ENCODE results near the gene IFI27L1. TPM values are rescaled to one million over a fixed set of nuclear protein-coding genes. Genes with fewer than 3 reads are reported as not detected.

IFI27L1 gene
- polyA plus RNA-seq, 1 donor (not counting 4 experiments of a cell fraction or from before 2014, with no cell fraction given) = 17.4 TPM

- H3K9ac ChIP-seq (ENCODE audit: control insufficient read depth, extremely low read depth, insufficient read depth, low read length) = no peak overlapping the region
- DNase-seq (ENCODE audit: low read depth, low spot score) (no peak), FAIRE-seq (no peak)
- no peaks in the 10 kb centered on the region for H3K4me1 ChIP-seq (ENCODE audit: control insufficient read depth, extremely low read depth, insufficient read depth, low read length)
- H3K27ac ChIP-seq (ENCODE audit: control insufficient read depth, insufficient read depth, low read length) = no peak overlapping the region
- no peak overlapping the region for H3K4me3 ChIP-seq (ENCODE audit: control insufficient read depth in 2 of 3, extremely low read depth in 1 of 3, insufficient read depth in 2 of 3, low read depth in 1 of 3, low read length in 3 of 3)
- no peak overlapping the region for H2AFZ ChIP-seq (ENCODE audit: control insufficient read depth, low read length)
- no peaks in the 10 kb centered on the region for H3K27me3 ChIP-seq (ENCODE audit: control insufficient read depth, extremely low read depth, insufficient read depth, low read length)
- no peaks in the 10 kb centered on the region for H3K9me1 ChIP-seq (ENCODE audit: control insufficient read depth, extremely low read depth, insufficient read depth, low read length)
- dilution Hi-C loops (cut with MboI; ENCODE audit: extremely low pct_ligation_motif_present, low sequenced_read_pairs) = no loop called here
- H3K79me2 ChIP-seq (ENCODE audit: control insufficient read depth, insufficient read depth, low read length) = no peaks in the 10 kb centered on the region
- H4K20me1 ChIP-seq (ENCODE audit: control insufficient read depth, extremely low read depth, insufficient read depth, low read length) = no peaks in the 10 kb centered on the region
- no peaks in the 10 kb centered on the region for H3K36me3 ChIP-seq (ENCODE audit: control insufficient read depth in 2 of 2, extremely low read depth in 1 of 2, insufficient read depth in 2 of 2, low read length in 2 of 2)
- no peak overlapping the region for H3K4me2 ChIP-seq (ENCODE audit: control insufficient read depth, extremely low read depth, insufficient read depth, low read depth, low read length)
- no peaks in the 10 kb centered on the region for H3K9me3 ChIP-seq (ENCODE audit: control insufficient read depth, low read depth, low read length)
- TF ChIP-seq CTCF (optimal IDR thresholded peaks at IDR 0.05 in 1 of 3, IDR thresholded peaks at IDR 0.05 in 1 of 3, conservative IDR thresholded peaks at IDR 0.05 in 1 of 3; ENCODE audit: extremely low read depth in 1 of 3, insufficient read depth in 2 of 3, low read length in 3 of 3) (no peak), EZH2 (IDR thresholded peaks at IDR 0.05; ENCODE audit: low read length) (no peak)
Observed at GRCh38 chr14:94142836-94143235, 61.7 kb downstream of the IFI27L1 start.

GRCh38 chr14:94143239-94143638 is 62.1 kb downstream of the IFI27L1 start:
- Histone ChIP-seq H4K20me1 (ENCODE audit: control insufficient read depth, extremely low read depth, insufficient read depth, low read length) (no peaks in the 10 kb centered on the region), H3K79me2 (ENCODE audit: control insufficient read depth, insufficient read depth, low read length) (no peaks in the 10 kb centered on the region), H3K9me3 (ENCODE audit: control insufficient read depth, low read depth, low read length) (no peaks in the 10 kb centered on the region), H3K36me3 (ENCODE audit: control insufficient read depth in 2 of 2, extremely low read depth in 1 of 2, insufficient read depth in 2 of 2, low read length in 2 of 2) (no peaks in the 10 kb centered on the region), H3K27ac (ENCODE audit: control insufficient read depth, insufficient read depth, low read length) (no peak overlapping the region), H3K9ac (ENCODE audit: control insufficient read depth, extremely low read depth, insufficient read depth, low read length) (no peak overlapping the region), H3K9me1 (ENCODE audit: control insufficient read depth, extremely low read depth, insufficient read depth, low read length) (no peaks in the 10 kb centered on the region), H3K27me3 (ENCODE audit: control insufficient read depth, extremely low read depth, insufficient read depth, low read length) (no peaks in the 10 kb centered on the region), H3K4me1 (ENCODE audit: control insufficient read depth, extremely low read depth, insufficient read depth, low read length) (no peaks in the 10 kb centered on the region), H2AFZ (ENCODE audit: control insufficient read depth, low read length) (no peak overlapping the region), H3K4me2 (ENCODE audit: control insufficient read depth, extremely low read depth, insufficient read depth, low read depth, low read length) (no peak overlapping the region), H3K4me3 (ENCODE audit: control insufficient read depth in 2 of 3, extremely low read depth in 1 of 3, insufficient read depth in 2 of 3, low read depth in 1 of 3, low read length in 3 of 3) (no peak overlapping the region)
- DNase-seq (ENCODE audit: low read depth, low spot score) (no peak), FAIRE-seq (no peak)
- TF ChIP-seq CTCF (optimal IDR thresholded peaks at IDR 0.05 in 1 of 3, IDR thresholded peaks at IDR 0.05 in 1 of 3, conservative IDR thresholded peaks at IDR 0.05 in 1 of 3; ENCODE audit: extremely low read depth in 1 of 3, insufficient read depth in 2 of 3, low read length in 3 of 3) (peak; percentile 46 to 57 (median 52)), EZH2 (IDR thresholded peaks at IDR 0.05; ENCODE audit: low read length) (no peak)
- dilution Hi-C loops (cut with MboI; ENCODE audit: extremely low pct_ligation_motif_present, low sequenced_read_pairs) = no loop called here

Data from keratinocyte (primary cell).